Lung (tissue), 12 donors: ENCODE measurements around the gene OR2S2. TPM values are rescaled to one million over a fixed set of nuclear protein-coding genes. Genes with fewer than 3 reads are reported as not detected.

Source experiments
- ATAC-seq: fragments of 200-7000 bp; cut with Tn5 transposase; one replicate; pipeline ENCODE4 v1.9.1; 2020; ENCODE audit warnings: moderate number of reproducible peaks; ENCODE audit not compliant: insufficient read depth, low FRiP score
- DNase-seq, 3 donors: peaks; one replicate each; pipeline ENCODE4 v3.0.0-alpha.2; 2013 to 2017
- H3K27ac ChIP-seq, 2 donors: one replicate each; pipeline ENCODE4 v1.5.1; 2013; ENCODE audit warnings: mild to moderate bottlenecking in 2 of 2, moderate library complexity in 2 of 2, control low read depth in 1 of 2, inconsistent platforms in 1 of 2, low read depth in 1 of 2, low read length in 1 of 2
- H3K27me3 ChIP-seq, 3 donors: one replicate each; pipeline ENCODE4 v1.5.1; 2013; ENCODE audit warnings: low read length in 2 of 3; ENCODE audit not compliant: control insufficient read depth in 3 of 3, insufficient read depth in 3 of 3
- H3K36me3 ChIP-seq, 4 donors: one replicate each; pipeline ENCODE4 v1.5.1; 2013; ENCODE audit warnings: low read length in 4 of 4, mild to moderate bottlenecking in 1 of 4, moderate library complexity in 1 of 4; ENCODE audit not compliant: control insufficient read depth in 4 of 4, insufficient read depth in 4 of 4
- H3K4me1 ChIP-seq, 5 donors: one replicate each; pipeline ENCODE4 v1.5.1; 2013; ENCODE audit warnings: low read length in 5 of 5, mild to moderate bottlenecking in 2 of 5, moderate library complexity in 1 of 5; ENCODE audit not compliant: control insufficient read depth in 5 of 5, insufficient read depth in 5 of 5
- H3K4me3 ChIP-seq: one replicate; pipeline ENCODE4 v1.5.1; 2013; ENCODE audit warnings: mild to moderate bottlenecking, control low read depth, moderate library complexity
- H3K9ac ChIP-seq, 2 donors: one replicate each; pipeline ENCODE4 v1.5.1; 2013; ENCODE audit warnings: low read length in 2 of 2, control low read depth in 1 of 2; ENCODE audit not compliant: insufficient read depth in 1 of 2
- H3K9me3 ChIP-seq, 4 donors: one replicate each; pipeline ENCODE4 v1.5.1; 2013; ENCODE audit warnings: low read length in 3 of 4, mild to moderate bottlenecking in 1 of 4, moderate library complexity in 1 of 4; ENCODE audit not compliant: control insufficient read depth in 4 of 4, insufficient read depth in 3 of 4
- WGBS, 2 donors: extraction: QIAGEN DNeasy Blood & Tissue Kit; methylation state at CpG; one replicate each; pipeline ENCODE4 v1.1.7; 2013; 5-methylcytosine and 5-hydroxymethylcytosine counted together
- polyA plus RNA-seq, 2 donors: library from polyadenylated mRNA; stranded (reverse); fragments of 200-250 nt; gene quantifications; one replicate each; pipeline ENCODE4 v1.2.1, GENCODE V29; 2013
- total RNA-seq, 2 donors: library from RNA; depleted of rRNA in 1 of 2; stranded (reverse); fragments of >200 nt in 1 of 2; gene quantifications; one replicate each; pipeline ENCODE4 v1.2.1, GENCODE V29; 2014 to 2021
- TF ChIP-seq, protein P1 (sequence below): IDR thresholded peaks from 2 replicates; pipeline ENCODE4 v1.5.1; 2012; ENCODE audit warnings: mild to moderate bottlenecking; ENCODE audit errors: control extremely low read depth, extremely low read depth
- donor health status: control.
- donor health status: control.
- donor health status: Bipolar disorder and iron deficiency.
- donor health status: healthy.
- donor health status: DM: yes; HTN: yes; CAD: no.

Gene OR2S2
- total and polyA plus RNA-seq, 4 donors, result not detected

DNA sequence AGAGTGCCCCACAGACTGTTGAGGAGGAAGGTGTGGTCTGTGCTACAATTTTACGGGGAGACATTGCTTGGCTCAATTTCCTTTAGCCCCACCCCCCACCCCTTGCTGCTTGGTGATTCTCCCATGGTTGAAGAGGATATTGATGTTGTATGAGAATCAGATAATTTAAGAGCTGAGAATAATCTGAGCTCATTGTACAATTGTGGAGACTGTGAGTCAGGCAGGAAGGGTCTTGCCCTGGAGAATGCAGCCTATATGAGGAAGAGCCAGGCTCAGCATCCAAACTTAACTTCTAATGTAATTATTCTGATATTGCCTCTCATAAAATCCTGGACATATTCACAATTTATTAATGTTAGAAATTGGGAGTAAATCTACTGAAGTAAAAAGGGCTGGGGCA, 26.1 kb upstream of the OR2S2 start:
- no peak overlapping the region for H3K4me3 ChIP-seq
- no peak overlapping the region for H3K27ac ChIP-seq
- DNase-seq, result no peak
- WGBS, 2 donors, result 56 to 73% methylated on average over 1 of the region's 1 CpG
- H3K4me1 ChIP-seq, result no peaks in the 10 kb centered on the region
- no peak overlapping the region for H3K9ac ChIP-seq
- H3K9me3 ChIP-seq, result no peaks in the 10 kb centered on the region
- no peaks in the 10 kb centered on the region for H3K36me3 ChIP-seq
- no peak for ATAC-seq
- TF ChIP-seq, protein P1, sequence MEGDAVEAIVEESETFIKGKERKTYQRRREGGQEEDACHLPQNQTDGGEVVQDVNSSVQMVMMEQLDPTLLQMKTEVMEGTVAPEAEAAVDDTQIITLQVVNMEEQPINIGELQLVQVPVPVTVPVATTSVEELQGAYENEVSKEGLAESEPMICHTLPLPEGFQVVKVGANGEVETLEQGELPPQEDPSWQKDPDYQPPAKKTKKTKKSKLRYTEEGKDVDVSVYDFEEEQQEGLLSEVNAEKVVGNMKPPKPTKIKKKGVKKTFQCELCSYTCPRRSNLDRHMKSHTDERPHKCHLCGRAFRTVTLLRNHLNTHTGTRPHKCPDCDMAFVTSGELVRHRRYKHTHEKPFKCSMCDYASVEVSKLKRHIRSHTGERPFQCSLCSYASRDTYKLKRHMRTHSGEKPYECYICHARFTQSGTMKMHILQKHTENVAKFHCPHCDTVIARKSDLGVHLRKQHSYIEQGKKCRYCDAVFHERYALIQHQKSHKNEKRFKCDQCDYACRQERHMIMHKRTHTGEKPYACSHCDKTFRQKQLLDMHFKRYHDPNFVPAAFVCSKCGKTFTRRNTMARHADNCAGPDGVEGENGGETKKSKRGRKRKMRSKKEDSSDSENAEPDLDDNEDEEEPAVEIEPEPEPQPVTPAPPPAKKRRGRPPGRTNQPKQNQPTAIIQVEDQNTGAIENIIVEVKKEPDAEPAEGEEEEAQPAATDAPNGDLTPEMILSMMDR, result no peak
- H3K27me3 ChIP-seq, result peaks cover 0 to 4% (median 0%) of the 10 kb centered on the region in 3 donors

DNA sequence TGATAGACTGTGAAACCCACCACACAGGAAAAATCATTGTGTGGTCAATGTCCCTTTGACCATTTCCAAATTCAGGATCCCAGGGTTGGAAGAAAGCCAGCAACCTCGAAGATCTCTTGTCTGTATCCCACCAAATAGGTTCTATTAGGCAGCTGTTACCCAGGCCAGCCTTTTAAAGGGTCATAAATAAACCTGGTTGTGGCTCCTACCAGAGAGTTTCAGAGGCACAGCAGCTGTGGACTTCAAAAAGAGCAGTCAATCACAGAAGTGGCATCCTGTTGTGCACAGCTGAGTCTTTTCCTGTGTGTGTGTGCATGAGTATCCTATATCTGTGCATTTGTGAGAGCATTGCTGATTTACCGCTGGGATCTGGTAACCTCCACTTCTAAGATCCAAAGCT, 23.7 kb upstream of the OR2S2 start:
- Histone ChIP-seq H3K27ac (no peak overlapping the region), H3K27me3 (peaks cover 0 to 6% (median 4%) of the 10 kb centered on the region in 3 donors), H3K9me3 (peaks cover 0 to under 1% (median 0%) of the 10 kb centered on the region in 4 donors), H3K4me3 (no peak overlapping the region), H3K9ac (no peak overlapping the region), H3K36me3 (no peaks in the 10 kb centered on the region), H3K4me1 (no peaks in the 10 kb centered on the region)
- 0 to 14% methylated on average over 2 of the region's 2 CpGs for WGBS, 2 donors
- no peak for DNase-seq
- TF ChIP-seq, protein P1, result no peak
- no peak for ATAC-seq

DNA sequence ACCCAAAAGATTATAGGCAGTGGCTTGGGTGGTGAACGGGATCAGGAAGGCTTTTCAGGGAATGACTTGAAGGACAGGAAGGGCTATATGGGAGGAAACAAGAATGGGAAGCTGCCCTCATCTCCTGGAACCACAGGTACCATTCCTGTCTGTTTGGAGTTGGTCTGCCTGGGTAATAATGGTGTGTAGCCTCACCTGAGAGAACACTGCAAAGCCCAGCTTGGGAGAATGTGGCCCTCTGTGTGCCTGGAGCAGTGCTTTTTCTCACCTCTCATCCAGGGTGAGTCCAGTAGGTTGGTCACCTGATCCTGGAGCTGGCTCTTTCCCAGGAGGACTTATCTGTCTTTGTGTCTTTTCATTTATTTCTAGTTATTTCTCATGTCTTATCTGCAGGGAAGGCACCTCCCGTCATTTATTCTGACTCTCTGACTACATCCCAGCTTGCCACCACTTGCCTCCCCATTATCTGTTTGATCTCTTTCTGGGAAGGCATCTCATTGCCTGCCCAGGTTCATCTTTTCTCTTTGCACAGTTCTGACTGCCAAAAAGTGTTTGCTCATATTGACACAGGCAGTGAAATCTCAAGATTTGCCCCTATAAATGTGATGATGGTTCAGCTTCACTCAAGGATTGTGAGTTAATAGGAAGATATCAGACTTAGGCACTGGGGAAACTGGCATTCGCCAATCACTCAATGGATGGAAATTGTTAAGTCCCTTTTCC, 22.5 kb upstream of the OR2S2 start:
- Histone ChIP-seq H3K9ac (no peak overlapping the region), H3K27ac (no peak overlapping the region), H3K27me3 (peaks cover 0 to 6% (median 4%) of the 10 kb centered on the region in 3 donors), H3K36me3 (no peaks in the 10 kb centered on the region), H3K9me3 (peaks cover 0 to 10% (median 2%) of the 10 kb centered on the region in 4 donors), H3K4me1 (no peaks in the 10 kb centered on the region), H3K4me3 (no peak overlapping the region)
- TF ChIP-seq, protein P1, result no peak
- 85 to 91% methylated on average over 3 of the region's 3 CpGs for WGBS, 2 donors
- DNase-seq (no peak), ATAC-seq (no peak)
